ENCODE results near the gene ZNF511. TPM values are rescaled to one million over a fixed set of nuclear protein-coding genes. Genes with fewer than 3 reads are reported as not detected.

ZNF511 gene
- total and polyA plus RNA-seq, 5 donors from 2014 or later: 29.1 to 96.4 (median 77.6) TPM

DNA sequence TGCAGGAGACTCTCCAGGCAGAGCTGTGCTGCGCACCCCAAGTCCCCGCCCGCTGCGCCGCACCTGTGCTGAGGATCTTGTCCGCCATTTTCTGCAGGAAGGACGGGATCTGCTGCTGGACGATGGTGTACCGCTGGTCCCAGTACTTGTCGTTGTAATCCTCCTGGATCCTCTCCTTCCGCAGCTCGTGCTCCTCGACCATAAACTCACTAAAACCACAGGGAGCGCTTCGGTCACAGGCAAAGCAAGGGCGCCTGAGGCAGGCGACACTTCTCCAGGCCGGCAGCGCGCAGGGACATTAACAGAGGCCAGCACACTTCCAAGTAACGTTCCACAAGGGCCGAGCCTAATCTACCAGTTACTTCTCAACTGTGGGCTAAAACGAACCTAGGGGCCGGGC lies 19.0 kb upstream of the ZNF511 start:
- Histone ChIP-seq H3K27ac (ENCODE audit: insufficient read depth, low read length, poor library complexity, severe bottlenecking) (no peak overlapping the region), H3K4me1 (ENCODE audit: control insufficient read depth, insufficient read depth, low read length, poor library complexity, severe bottlenecking) (no peaks in the 10 kb centered on the region), H3K9me3 (ENCODE audit: control insufficient read depth in 2 of 2, low read length in 2 of 2) (no peaks in the 10 kb centered on the region), H3K4me3 (ENCODE audit: low read depth, low read length) (no peak overlapping the region), H3K36me3 (ENCODE audit: control insufficient read depth, insufficient read depth, low read length) (peaks cover 73% of the 10 kb centered on the region), H3K27me3 (ENCODE audit: control insufficient read depth, insufficient read depth, low read length) (no peaks in the 10 kb centered on the region)
- Mint-ChIP-seq H3K27me3 (no peaks in the 10 kb centered on the region), H3K4me1 (peaks cover 0 to 4% (median 0%) of the 10 kb centered on the region in 4 donors), H3K4me3 (no peak overlapping the region), H3K27ac (no peak overlapping the region), H3K36me3 (peaks cover 42% of the 10 kb centered on the region), H3K9me3 (no peaks in the 10 kb centered on the region)
- no peak for DNase-seq
- no peak for ATAC-seq (ENCODE audit: low read depth in 2 of 2)

DNA sequence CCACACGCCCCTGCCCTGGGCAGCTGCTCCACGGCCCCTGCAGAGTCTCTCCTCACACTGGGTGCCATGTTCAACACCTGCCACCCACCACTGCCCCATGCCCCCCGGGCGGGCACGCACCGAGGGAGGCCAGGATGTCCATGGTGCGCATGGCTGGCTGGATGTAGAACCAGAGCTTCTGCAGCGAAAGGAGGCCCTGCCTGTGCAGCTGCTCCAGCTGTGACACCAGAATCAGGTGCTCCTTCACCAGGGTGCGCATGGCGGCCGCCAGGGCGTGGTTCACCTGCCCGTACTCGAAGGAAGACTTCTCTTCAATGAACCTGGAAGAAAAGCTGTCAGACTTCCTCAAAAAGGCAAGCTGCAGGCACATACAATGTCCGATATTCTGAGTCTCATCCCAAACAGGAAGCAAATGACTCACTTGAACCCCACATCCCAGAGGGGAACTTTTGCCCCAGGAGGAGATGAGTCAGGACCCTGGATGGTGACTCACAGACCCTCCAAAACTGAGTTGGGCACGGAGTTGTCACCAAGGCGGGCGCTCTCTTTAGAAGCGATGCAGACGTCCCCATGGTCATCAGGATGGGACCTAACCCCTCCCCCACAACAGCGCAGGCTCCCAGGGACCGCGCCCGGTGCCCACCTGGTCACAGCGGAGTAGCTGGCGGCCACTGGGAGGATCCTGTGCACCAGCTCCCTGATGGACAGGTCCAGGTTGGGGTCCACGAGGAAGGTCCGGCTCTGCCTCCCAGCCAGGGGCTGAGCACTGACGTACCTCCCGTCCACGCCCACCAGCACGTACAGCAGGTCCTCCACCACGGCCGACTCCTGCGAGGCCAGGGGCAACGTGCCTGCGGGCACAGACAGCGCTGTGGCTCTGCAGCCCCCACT lies 15.6 kb upstream of the ZNF511 start:
- peaks cover 34% of the 10 kb centered on the region for H3K36me3 Mint-ChIP-seq
- no peaks in the 10 kb centered on the region for H3K4me1 ChIP-seq (ENCODE audit: control insufficient read depth, insufficient read depth, low read length, poor library complexity, severe bottlenecking)
- no peak overlapping the region for H3K27ac Mint-ChIP-seq
- H3K4me3 ChIP-seq (ENCODE audit: low read depth, low read length): no peak overlapping the region
- H3K27ac ChIP-seq (ENCODE audit: insufficient read depth, low read length, poor library complexity, severe bottlenecking): no peak overlapping the region
- ATAC-seq (ENCODE audit: low read depth in 2 of 2): peak in 1 of 2 donors; percentile 38
- peaks cover 0 to 2% (median 0%) of the 10 kb centered on the region in 4 donors for H3K4me1 Mint-ChIP-seq
- no peak overlapping the region for H3K4me3 Mint-ChIP-seq
- H3K27me3 ChIP-seq (ENCODE audit: control insufficient read depth, insufficient read depth, low read length): no peaks in the 10 kb centered on the region
- no peak for DNase-seq
- H3K9me3 ChIP-seq (ENCODE audit: control insufficient read depth in 2 of 2, low read length in 2 of 2): no peaks in the 10 kb centered on the region
- H3K9me3 Mint-ChIP-seq: no peaks in the 10 kb centered on the region
- H3K36me3 ChIP-seq (ENCODE audit: control insufficient read depth, insufficient read depth, low read length): peaks cover 74% of the 10 kb centered on the region
- no peaks in the 10 kb centered on the region for H3K27me3 Mint-ChIP-seq

DNA sequence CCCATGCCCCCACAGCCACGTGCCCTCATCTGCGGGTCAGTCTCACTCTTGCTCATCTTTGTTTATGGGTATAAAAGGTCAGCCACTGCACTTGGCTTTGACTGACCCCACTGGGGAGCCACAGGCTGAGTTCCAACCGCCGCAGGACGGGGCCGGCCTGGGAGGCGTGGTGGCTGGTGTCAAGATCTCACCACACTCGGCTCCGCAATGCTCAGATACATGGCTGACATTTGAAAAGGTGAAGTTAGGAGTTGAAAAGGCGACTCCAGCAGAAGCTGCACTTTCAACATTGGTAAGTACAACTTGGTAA lies 14.9 kb upstream of the ZNF511 start:
- no peak overlapping the region for H3K27ac ChIP-seq (ENCODE audit: insufficient read depth, low read length, poor library complexity, severe bottlenecking)
- no peak for ATAC-seq (ENCODE audit: low read depth in 2 of 2)
- H3K4me3 Mint-ChIP-seq: no peak overlapping the region
- peaks cover 37% of the 10 kb centered on the region for H3K36me3 Mint-ChIP-seq
- no peaks in the 10 kb centered on the region for H3K27me3 ChIP-seq (ENCODE audit: control insufficient read depth, insufficient read depth, low read length)
- no peaks in the 10 kb centered on the region for H3K9me3 Mint-ChIP-seq
- no peak for DNase-seq
- peak overlapping the region in 1 of 3 donors; percentile 20 for H3K27ac Mint-ChIP-seq
- H3K9me3 ChIP-seq (ENCODE audit: control insufficient read depth in 2 of 2, low read length in 2 of 2): no peaks in the 10 kb centered on the region
- no peaks in the 10 kb centered on the region for H3K27me3 Mint-ChIP-seq
- peaks cover 75% of the 10 kb centered on the region for H3K36me3 ChIP-seq (ENCODE audit: control insufficient read depth, insufficient read depth, low read length)
- no peak overlapping the region for H3K4me3 ChIP-seq (ENCODE audit: low read depth, low read length)
- H3K4me1 ChIP-seq (ENCODE audit: control insufficient read depth, insufficient read depth, low read length, poor library complexity, severe bottlenecking): no peaks in the 10 kb centered on the region
- H3K4me1 Mint-ChIP-seq: peaks cover 0 to under 1% (median 0%) of the 10 kb centered on the region in 4 donors

DNA sequence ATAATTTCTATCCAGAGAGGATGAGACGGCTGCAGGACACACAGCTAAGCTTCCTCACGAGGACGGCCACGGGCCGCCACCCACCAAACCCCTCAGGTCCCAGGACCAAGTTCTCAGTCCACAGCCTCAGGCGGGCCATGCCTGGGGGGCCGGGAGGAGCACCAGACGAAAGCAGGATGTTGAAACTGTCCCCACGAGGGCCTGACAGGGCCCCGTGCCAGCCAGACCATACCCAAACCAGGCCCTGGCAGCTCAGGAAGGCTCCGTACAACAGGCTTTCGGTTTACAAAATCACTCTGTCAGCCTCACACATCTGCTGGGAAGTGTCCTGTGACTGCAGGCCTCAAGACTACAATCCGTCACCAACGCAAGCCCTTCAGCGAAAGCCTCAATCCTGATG lies 14.5 kb upstream of the ZNF511 start:
- Mint-ChIP-seq H3K4me1 (no peaks in the 10 kb centered on the region), H3K9me3 (no peaks in the 10 kb centered on the region), H3K4me3 (no peak overlapping the region), H3K36me3 (peaks cover 35% of the 10 kb centered on the region), H3K27me3 (no peaks in the 10 kb centered on the region), H3K27ac (no peak overlapping the region)
- no peaks in the 10 kb centered on the region for H3K9me3 ChIP-seq (ENCODE audit: control insufficient read depth in 2 of 2, low read length in 2 of 2)
- H3K27ac ChIP-seq (ENCODE audit: insufficient read depth, low read length, poor library complexity, severe bottlenecking): no peak overlapping the region
- H3K27me3 ChIP-seq (ENCODE audit: control insufficient read depth, insufficient read depth, low read length): no peaks in the 10 kb centered on the region
- ATAC-seq (ENCODE audit: low read depth in 2 of 2) (no peak), DNase-seq (no peak)
- H3K4me3 ChIP-seq (ENCODE audit: low read depth, low read length): no peak overlapping the region
- H3K36me3 ChIP-seq (ENCODE audit: control insufficient read depth, insufficient read depth, low read length): peaks cover 75% of the 10 kb centered on the region
- H3K4me1 ChIP-seq (ENCODE audit: control insufficient read depth, insufficient read depth, low read length, poor library complexity, severe bottlenecking): no peaks in the 10 kb centered on the region

DNA sequence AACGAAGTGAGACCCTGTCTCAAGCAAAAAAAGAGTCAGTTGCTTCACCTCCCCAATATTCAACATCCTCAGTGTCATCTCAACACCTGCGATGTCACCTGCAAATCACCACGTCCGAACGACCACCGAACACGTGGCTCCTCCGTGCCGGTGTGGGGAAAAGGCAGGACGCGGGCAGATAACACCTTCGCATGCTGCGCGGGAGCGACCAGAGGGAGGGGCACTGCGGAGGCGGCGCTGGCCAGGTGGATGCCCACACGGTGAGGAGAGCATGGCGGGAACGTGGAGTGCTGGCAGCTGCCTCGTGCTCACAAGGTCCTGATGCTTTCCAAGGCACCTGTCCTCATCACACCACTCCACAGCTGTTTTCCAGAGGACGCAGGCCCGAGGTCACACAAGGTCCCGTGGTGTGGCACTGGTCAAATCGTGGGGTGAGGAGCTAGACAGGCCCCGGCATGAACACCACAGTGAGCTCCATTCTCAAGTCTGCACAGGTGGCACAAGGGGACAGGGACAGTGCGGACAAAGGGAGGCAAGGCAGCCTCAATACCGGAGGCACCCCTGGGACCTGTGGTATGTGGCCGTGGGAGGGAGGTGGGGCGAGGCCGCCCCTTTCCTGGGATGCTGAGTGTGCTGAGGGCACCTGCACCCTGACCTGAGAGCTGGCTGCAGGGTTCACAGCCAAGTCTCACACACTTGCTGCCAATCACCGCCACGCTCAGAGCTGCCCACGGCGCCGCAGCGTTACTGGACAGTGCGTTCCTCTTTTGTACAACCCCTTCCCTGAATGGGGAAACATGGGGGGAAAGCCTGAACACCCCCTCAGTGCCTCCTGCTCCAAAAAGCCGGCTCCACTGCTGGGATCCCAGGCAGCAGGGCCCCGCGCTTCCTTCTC lies 13.0 kb upstream of the ZNF511 start:
- Histone ChIP-seq H3K4me1 (ENCODE audit: control insufficient read depth, insufficient read depth, low read length, poor library complexity, severe bottlenecking) (no peaks in the 10 kb centered on the region), H3K9me3 (ENCODE audit: control insufficient read depth in 2 of 2, low read length in 2 of 2) (no peaks in the 10 kb centered on the region), H3K36me3 (ENCODE audit: control insufficient read depth, insufficient read depth, low read length) (peaks cover 78% of the 10 kb centered on the region), H3K4me3 (ENCODE audit: low read depth, low read length) (no peak overlapping the region), H3K27me3 (ENCODE audit: control insufficient read depth, insufficient read depth, low read length) (no peaks in the 10 kb centered on the region), H3K27ac (ENCODE audit: insufficient read depth, low read length, poor library complexity, severe bottlenecking) (no peak overlapping the region)
- ATAC-seq (ENCODE audit: low read depth in 2 of 2): no peak
- Mint-ChIP-seq H3K27me3 (no peaks in the 10 kb centered on the region), H3K9me3 (no peaks in the 10 kb centered on the region), H3K4me1 (peaks cover 0 to 2% (median 0%) of the 10 kb centered on the region in 4 donors), H3K36me3 (peaks cover 41% of the 10 kb centered on the region), H3K4me3 (no peak overlapping the region), H3K27ac (no peak overlapping the region)
- no peak for DNase-seq

DNA sequence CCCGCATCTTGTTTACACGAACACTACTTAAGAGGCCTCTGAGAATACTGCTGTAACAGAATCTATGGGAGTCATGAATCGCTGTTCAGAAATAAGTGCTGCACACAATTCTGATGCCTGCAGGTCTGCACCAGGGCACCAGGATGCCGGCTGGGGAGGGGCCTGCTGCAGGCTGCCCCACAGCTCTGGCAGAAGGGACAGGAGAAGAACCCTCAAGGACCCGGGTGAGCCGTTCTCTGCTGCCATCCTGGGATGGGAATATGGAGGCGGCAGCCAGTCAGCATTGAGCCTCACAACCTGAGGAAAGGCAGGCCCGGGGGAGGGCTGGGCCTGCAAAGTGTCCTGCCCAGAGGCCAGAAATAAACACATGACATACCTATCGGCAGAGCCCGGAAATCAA lies 11.2 kb upstream of the ZNF511 start:
- H3K4me3 ChIP-seq (ENCODE audit: low read depth, low read length): no peak overlapping the region
- no peak overlapping the region for H3K27ac Mint-ChIP-seq
- H3K9me3 ChIP-seq (ENCODE audit: control insufficient read depth in 2 of 2, low read length in 2 of 2): no peaks in the 10 kb centered on the region
- no peak overlapping the region for H3K4me3 Mint-ChIP-seq
- no peaks in the 10 kb centered on the region for H3K27me3 Mint-ChIP-seq
- no peaks in the 10 kb centered on the region for H3K27me3 ChIP-seq (ENCODE audit: control insufficient read depth, insufficient read depth, low read length)
- H3K4me1 ChIP-seq (ENCODE audit: control insufficient read depth, insufficient read depth, low read length, poor library complexity, severe bottlenecking): no peaks in the 10 kb centered on the region
- H3K4me1 Mint-ChIP-seq: peaks cover 0 to 4% (median 0%) of the 10 kb centered on the region in 4 donors
- H3K36me3 Mint-ChIP-seq: peaks cover 43% of the 10 kb centered on the region
- ATAC-seq (ENCODE audit: low read depth in 2 of 2) (no peak), DNase-seq (no peak)
- H3K27ac ChIP-seq (ENCODE audit: insufficient read depth, low read length, poor library complexity, severe bottlenecking): no peak overlapping the region
- H3K36me3 ChIP-seq (ENCODE audit: control insufficient read depth, insufficient read depth, low read length): peaks cover 80% of the 10 kb centered on the region
- H3K9me3 Mint-ChIP-seq: no peaks in the 10 kb centered on the region

DNA sequence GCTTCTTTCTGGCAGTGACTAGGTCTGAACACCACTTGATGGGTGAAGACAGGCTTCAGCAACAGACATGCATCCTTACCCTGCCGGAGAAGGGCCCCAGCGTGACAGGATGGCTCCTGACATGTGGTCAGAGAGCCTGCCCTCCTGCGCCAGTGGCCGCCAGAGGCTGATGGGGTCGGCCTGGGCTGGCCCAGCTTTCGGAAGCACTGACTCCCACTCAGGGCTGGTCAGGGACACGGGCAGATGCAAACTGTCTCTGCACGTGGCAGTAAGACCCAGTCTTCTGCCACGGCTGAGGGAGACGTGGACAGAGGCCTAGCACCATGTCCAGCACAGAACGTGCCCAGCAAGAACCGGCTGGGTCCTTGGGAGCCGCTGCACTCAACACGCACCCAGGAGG lies 10.2 kb upstream of the ZNF511 start:
- peaks cover 71% of the 10 kb centered on the region for H3K36me3 ChIP-seq (ENCODE audit: control insufficient read depth, insufficient read depth, low read length)
- Mint-ChIP-seq H3K36me3 (peaks cover 46% of the 10 kb centered on the region), H3K27ac (no peak overlapping the region), H3K27me3 (no peaks in the 10 kb centered on the region), H3K4me3 (no peak overlapping the region), H3K4me1 (peaks cover 0 to 7% (median 0%) of the 10 kb centered on the region in 4 donors), H3K9me3 (no peaks in the 10 kb centered on the region)
- DNase-seq (no peak), ATAC-seq (ENCODE audit: low read depth in 2 of 2) (no peak)
- H3K9me3 ChIP-seq (ENCODE audit: control insufficient read depth in 2 of 2, low read length in 2 of 2): no peaks in the 10 kb centered on the region
- no peaks in the 10 kb centered on the region for H3K27me3 ChIP-seq (ENCODE audit: control insufficient read depth, insufficient read depth, low read length)
- no peak overlapping the region for H3K27ac ChIP-seq (ENCODE audit: insufficient read depth, low read length, poor library complexity, severe bottlenecking)
- no peak overlapping the region for H3K4me3 ChIP-seq (ENCODE audit: low read depth, low read length)
- no peaks in the 10 kb centered on the region for H3K4me1 ChIP-seq (ENCODE audit: control insufficient read depth, insufficient read depth, low read length, poor library complexity, severe bottlenecking)

Measured in CD4-positive, CD25-positive, alpha-beta regulatory T cell (primary cell).